Endodermal cell (in vitro differentiated cells): ENCODE measurements around the gene ATXN3. TPM values are rescaled to one million over a fixed set of nuclear protein-coding genes. Genes with fewer than 3 reads are reported as not detected.

ENCODE experiments used
- DNase-seq: peaks from one replicate; pipeline ENCODE4 v3.0.0-alpha.2; 2017
- H3K27ac ChIP-seq: 2 replicates; pipeline ENCODE4 v1.5.1; 2013; ENCODE audit warnings: mild to moderate bottlenecking, low read depth, low read length, moderate library complexity
- H3K27me3 ChIP-seq: 2 replicates; pipeline ENCODE4 v1.6.1; 2013; ENCODE audit warnings: mild to moderate bottlenecking, low read length, moderate library complexity; ENCODE audit not compliant: insufficient read depth, control insufficient read depth, poor library complexity, severe bottlenecking
- H3K36me3 ChIP-seq: 2 replicates; pipeline ENCODE4 v1.7.0; 2013; ENCODE audit warnings: mild to moderate bottlenecking, low read length, moderate library complexity; ENCODE audit not compliant: control insufficient read depth, insufficient read depth
- H3K4me1 ChIP-seq: one replicate; pipeline ENCODE4 v1.7.0; 2013; ENCODE audit warnings: low read length; ENCODE audit not compliant: control insufficient read depth, insufficient read depth
- H3K4me3 ChIP-seq: 2 replicates; pipeline ENCODE4 v1.5.1; 2013; ENCODE audit warnings: mild to moderate bottlenecking, low read length, moderate library complexity
- H3K9ac ChIP-seq: 2 replicates; pipeline ENCODE4 v1.6.1; 2013; ENCODE audit warnings: mild to moderate bottlenecking, low read length, moderate library complexity; ENCODE audit not compliant: poor library complexity, severe bottlenecking; ENCODE audit errors: extremely low read depth
- H3K9me3 ChIP-seq: 2 replicates; pipeline ENCODE4 v1.6.1; 2013; ENCODE audit warnings: mild to moderate bottlenecking, low read length, moderate library complexity; ENCODE audit not compliant: control insufficient read depth
- H3K27ac Mint-ChIP-seq: 2 replicates; pipeline ENCODE4 v1.8.0; 2020; ENCODE audit warnings: mixed read lengths
- H3K27me3 Mint-ChIP-seq: 2 replicates; pipeline ENCODE4 v1.8.0; 2021; ENCODE audit warnings: mild to moderate bottlenecking, mixed read lengths; ENCODE audit not compliant: insufficient read depth
- H3K36me3 Mint-ChIP-seq: 2 replicates; pipeline ENCODE4 v1.8.0; 2020; ENCODE audit warnings: low read depth, mixed read lengths
- H3K4me1 Mint-ChIP-seq: 2 replicates; pipeline ENCODE4 v1.8.0; 2020; ENCODE audit warnings: mixed read lengths
- H3K4me3 Mint-ChIP-seq: 2 replicates; pipeline ENCODE4 v1.8.0; 2020; ENCODE audit warnings: mild to moderate bottlenecking, moderate library complexity, mixed read lengths
- H3K9me3 Mint-ChIP-seq: 2 replicates; pipeline ENCODE4 v1.8.0; 2020; ENCODE audit warnings: mild to moderate bottlenecking, mixed read lengths
- WGBS, 2 experiments: methylation state at CpG; one replicate each; pipeline versions ENCODE4 v1.1.5 to v1.1.7; 2013; ENCODE audit warnings: missing lambda C conversion rate in 2 of 2, mixed read lengths in 1 of 2; ENCODE audit not compliant: insufficient coverage in 1 of 2, insufficient read length in 1 of 2; 5-methylcytosine and 5-hydroxymethylcytosine counted together
- total RNA-seq, 2 donors: library from RNA; stranded (reverse); fragmentation: NEBNext Ultra II Directional in 1 of 2; extraction: Animal tissue kit (Norgen Biotek cat#: 25700) in 1 of 2; gene quantifications; 2 replicates in 1 of 2; 3 replicates in 1 of 2; pipeline ENCODE4 v1.2.1, GENCODE V29; 2021
- TF ChIP-seq, protein P1 (sequence below): fragments of 200-600 bp; sonication (generic); conservative IDR thresholded peaks from 2 replicates; pipeline ENCODE4 v1.5.0; 2021; ENCODE audit warnings: antibody characterized with exemption, mild to moderate bottlenecking

ATXN3 gene
- total RNA-seq, 2 donors from 2014 or later, result 25.7 to 33.2 TPM

DNA sequence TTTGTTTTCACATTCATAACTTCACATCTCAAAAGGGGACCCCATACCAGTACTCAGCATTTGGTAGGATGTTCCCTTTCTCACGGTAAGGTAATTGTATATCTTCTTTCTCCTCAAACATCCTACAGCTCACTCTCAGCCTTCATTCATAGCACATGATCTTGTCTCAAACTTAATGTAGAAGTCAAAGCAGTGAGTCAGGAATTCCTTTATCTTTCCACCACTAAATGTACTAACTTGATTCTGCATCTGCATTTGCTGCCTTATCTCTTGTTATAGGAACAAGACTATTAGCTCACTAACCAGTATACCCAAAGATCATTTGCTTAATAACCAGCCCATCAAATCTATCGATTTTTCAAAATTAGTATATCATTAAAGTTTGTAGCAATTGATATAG lies 38.3 kb upstream of the ATXN3 start:
- Histone ChIP-seq H3K9ac (no peak overlapping the region), H3K9me3 (no peaks in the 10 kb centered on the region), H3K36me3 (peaks cover 86% of the 10 kb centered on the region), H3K4me1 (no peaks in the 10 kb centered on the region), H3K27ac (no peak overlapping the region), H3K27me3 (no peaks in the 10 kb centered on the region), H3K4me3 (no peak overlapping the region)
- Mint-ChIP-seq H3K27me3 (no peaks in the 10 kb centered on the region), H3K27ac (no peak overlapping the region), H3K9me3 (no peaks in the 10 kb centered on the region), H3K36me3 (peaks cover 73% of the 10 kb centered on the region), H3K4me1 (no peaks in the 10 kb centered on the region), H3K4me3 (no peak overlapping the region)
- TF ChIP-seq, protein P1, sequence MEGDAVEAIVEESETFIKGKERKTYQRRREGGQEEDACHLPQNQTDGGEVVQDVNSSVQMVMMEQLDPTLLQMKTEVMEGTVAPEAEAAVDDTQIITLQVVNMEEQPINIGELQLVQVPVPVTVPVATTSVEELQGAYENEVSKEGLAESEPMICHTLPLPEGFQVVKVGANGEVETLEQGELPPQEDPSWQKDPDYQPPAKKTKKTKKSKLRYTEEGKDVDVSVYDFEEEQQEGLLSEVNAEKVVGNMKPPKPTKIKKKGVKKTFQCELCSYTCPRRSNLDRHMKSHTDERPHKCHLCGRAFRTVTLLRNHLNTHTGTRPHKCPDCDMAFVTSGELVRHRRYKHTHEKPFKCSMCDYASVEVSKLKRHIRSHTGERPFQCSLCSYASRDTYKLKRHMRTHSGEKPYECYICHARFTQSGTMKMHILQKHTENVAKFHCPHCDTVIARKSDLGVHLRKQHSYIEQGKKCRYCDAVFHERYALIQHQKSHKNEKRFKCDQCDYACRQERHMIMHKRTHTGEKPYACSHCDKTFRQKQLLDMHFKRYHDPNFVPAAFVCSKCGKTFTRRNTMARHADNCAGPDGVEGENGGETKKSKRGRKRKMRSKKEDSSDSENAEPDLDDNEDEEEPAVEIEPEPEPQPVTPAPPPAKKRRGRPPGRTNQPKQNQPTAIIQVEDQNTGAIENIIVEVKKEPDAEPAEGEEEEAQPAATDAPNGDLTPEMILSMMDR, result no peak
- 95 to 100% methylated on average over 1 of the region's 2 CpGs for WGBS, 2 experiments
- DNase-seq, result no peak

DNA sequence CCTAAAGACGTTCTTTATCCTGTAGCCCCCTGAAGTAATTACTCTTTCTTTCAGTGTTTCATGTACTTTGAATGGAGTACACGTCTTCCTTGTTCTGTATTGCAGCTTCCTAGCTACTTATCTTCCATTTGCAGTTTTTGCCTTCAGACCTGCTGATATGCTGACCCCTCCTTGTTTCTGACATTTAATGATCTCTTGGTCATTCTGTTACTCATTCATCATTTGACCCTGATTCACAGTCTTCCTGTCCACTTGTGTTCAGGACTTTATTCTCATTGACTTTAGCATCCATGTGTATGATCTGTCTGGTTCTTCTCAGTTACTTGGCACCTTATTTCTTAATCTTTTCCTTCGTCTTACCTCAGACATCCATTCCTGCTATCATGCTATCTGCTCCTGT lies 37.6 kb upstream of the ATXN3 start:
- no peaks in the 10 kb centered on the region for H3K9me3 Mint-ChIP-seq
- DNase-seq, result no peak
- TF ChIP-seq, protein P1, result no peak
- peaks cover 82% of the 10 kb centered on the region for H3K36me3 ChIP-seq
- no peak overlapping the region for H3K27ac ChIP-seq
- peaks cover 71% of the 10 kb centered on the region for H3K36me3 Mint-ChIP-seq
- H3K4me3 ChIP-seq, result no peak overlapping the region
- H3K4me1 Mint-ChIP-seq, result no peaks in the 10 kb centered on the region
- 86 to 90% methylated on average over 2 to 3 of the region's 3 CpGs for WGBS, 2 experiments
- H3K27ac Mint-ChIP-seq, result no peak overlapping the region
- H3K27me3 Mint-ChIP-seq, result no peaks in the 10 kb centered on the region
- no peaks in the 10 kb centered on the region for H3K9me3 ChIP-seq
- no peak overlapping the region for H3K4me3 Mint-ChIP-seq
- H3K9ac ChIP-seq, result no peak overlapping the region
- no peaks in the 10 kb centered on the region for H3K4me1 ChIP-seq
- H3K27me3 ChIP-seq, result no peaks in the 10 kb centered on the region

DNA sequence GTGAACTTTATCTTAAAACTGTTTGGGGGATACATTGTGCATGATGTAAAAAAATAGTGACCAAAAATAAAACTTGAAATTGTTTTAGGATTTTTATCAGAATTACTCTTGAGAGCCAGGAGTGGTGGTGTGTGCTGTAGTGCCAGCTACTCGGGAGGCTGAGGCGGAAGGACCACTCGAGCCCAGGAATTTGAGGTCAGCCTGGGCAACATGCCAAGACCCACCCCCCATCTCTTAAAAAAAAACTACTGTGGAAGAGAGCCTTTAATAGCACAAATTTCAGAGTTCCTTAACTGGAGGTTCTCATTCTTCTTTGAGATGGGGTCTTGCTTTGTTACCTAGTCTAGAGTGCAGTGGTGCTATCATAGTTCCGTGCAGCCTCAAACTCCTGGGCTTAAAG lies 36.9 kb upstream of the ATXN3 start:
- no peak for DNase-seq
- TF ChIP-seq, protein P1, result no peak
- H3K9me3 ChIP-seq, result no peaks in the 10 kb centered on the region
- H3K27ac Mint-ChIP-seq, result no peak overlapping the region
- no peaks in the 10 kb centered on the region for H3K27me3 Mint-ChIP-seq
- no peak overlapping the region for H3K4me3 ChIP-seq
- 83 to 100% methylated on average over 1 to 4 of the region's 4 CpGs for whole genome bisulfite sequencing, 2 experiments
- H3K9ac ChIP-seq, result no peak overlapping the region
- no peaks in the 10 kb centered on the region for H3K9me3 Mint-ChIP-seq
- H3K36me3 Mint-ChIP-seq, result peaks cover 75% of the 10 kb centered on the region
- H3K36me3 ChIP-seq, result peaks cover 82% of the 10 kb centered on the region
- H3K4me1 ChIP-seq, result no peaks in the 10 kb centered on the region
- no peaks in the 10 kb centered on the region for H3K27me3 ChIP-seq
- H3K27ac ChIP-seq, result no peak overlapping the region
- H3K4me3 Mint-ChIP-seq, result no peak overlapping the region
- no peaks in the 10 kb centered on the region for H3K4me1 Mint-ChIP-seq
